Endothelial cell of umbilical vein (primary cell): ENCODE measurements around the gene HDAC9.

Source experiments
- CTCF ChIP-seq, 2 donors: IDR thresholded peaks; 1 replicate in 1 of 2; 2 replicates in 1 of 2; pipeline ENCODE4 v1.5.1; 2011; ENCODE audit warnings: low read length in 2 of 2, mild to moderate bottlenecking in 2 of 2, moderate library complexity in 2 of 2, control low read depth in 1 of 2, inconsistent platforms in 1 of 2, low read depth in 1 of 2; ENCODE audit not compliant: insufficient read depth in 1 of 2; ENCODE audit errors: extremely low read depth in 1 of 2
- EZH2 ChIP-seq: IDR thresholded peaks from 2 replicates; pipeline ENCODE4 v1.6.1; 2012; ENCODE audit warnings: borderline replicate concordance, low read depth, mild to moderate bottlenecking, moderate library complexity, low read length, inconsistent platforms; ENCODE audit not compliant: severe bottlenecking
- FOS ChIP-seq: IDR thresholded peaks from 2 replicates; pipeline ENCODE4 v1.6.1; 2011; ENCODE audit warnings: mild to moderate bottlenecking, low read length, moderate library complexity, borderline replicate concordance; ENCODE audit not compliant: insufficient read depth
- GATA2 ChIP-seq: IDR thresholded peaks from 2 replicates; pipeline ENCODE4 v1.7.0; 2011; ENCODE audit warnings: low read depth, mild to moderate bottlenecking, moderate library complexity, mixed read lengths, low read length; ENCODE audit not compliant: insufficient read length, insufficient read depth
- JUN ChIP-seq: IDR thresholded peaks from 2 replicates; pipeline ENCODE4 v1.6.1; 2011; ENCODE audit warnings: borderline replicate concordance, low read depth; ENCODE audit not compliant: insufficient read length, insufficient read depth
- MAX ChIP-seq: IDR thresholded peaks from 2 replicates; pipeline ENCODE4 v1.6.1; 2011; ENCODE audit not compliant: insufficient read depth, insufficient read length
- MYC ChIP-seq: IDR thresholded peaks from one replicate; pipeline ENCODE4 v1.6.1; 2011; ENCODE audit warnings: mild to moderate bottlenecking, low read depth, low read length
- POLR2A ChIP-seq: IDR thresholded peaks from 2 replicates; pipeline ENCODE4 v1.6.1; 2012; ENCODE audit warnings: low read depth, mild to moderate bottlenecking, control low read depth, low read length
- POLR2AphosphoS5 ChIP-seq: IDR thresholded peaks from 2 replicates; pipeline ENCODE4 v1.6.1; 2012; ENCODE audit warnings: low read depth, mild to moderate bottlenecking, control low read depth, low read length, moderate library complexity; ENCODE audit not compliant: insufficient read depth

GRCh38 chr7:18906901-18907300, 411.4 kb downstream of the HDAC9 start:
- TF ChIP-seq CTCF (IDR thresholded peaks at IDR 0.05; ENCODE audit: extremely low read depth in 1 of 2, insufficient read depth in 1 of 2, low read depth in 1 of 2, low read length in 2 of 2) (no peak), POLR2A (no peak), MAX (no peak), POLR2AphosphoS5 (no peak), FOS (no peak), EZH2 (no peak), JUN (no peak), MYC (no peak), GATA2 (no peak)
